Lower leg skin (tissue), 3 donors: ENCODE measurements around the gene ELF1.

ENCODE experiments used
- CTCF ChIP-seq, 3 donors: fragments of 450-650 bp; IDR thresholded peaks; one replicate each; pipeline ENCODE4 v1.5.1; 2016; ENCODE audit warnings: antibody characterized with exemption in 3 of 3, mild to moderate bottlenecking in 3 of 3, moderate library complexity in 2 of 3
- POLR2A ChIP-seq, 2 donors: fragments of 450-650 bp; IDR thresholded peaks; one replicate each; pipeline ENCODE4 v1.6.1; 2016 to 2017; ENCODE audit warnings: antibody characterized with exemption in 2 of 2, mild to moderate bottlenecking in 1 of 2, moderate library complexity in 1 of 2

GRCh38 chr13:41039746-41040145, 20.6 kb upstream of the ELF1 start:
- TF ChIP-seq POLR2A (IDR thresholded peaks at IDR 0.05) (no peak), CTCF (IDR thresholded peaks at IDR 0.05) (no peak)
